ENCODE measurements around the gene FHIT. TPM values are rescaled to one million over a fixed set of nuclear protein-coding genes. Genes with fewer than 3 reads are reported as not detected.

The FHIT gene
- total RNA-seq, 1 donor from 2014 or later = 5.7 TPM

- Histone ChIP-seq H3K9ac (no peak overlapping the region), H3K27ac (no peak overlapping the region), H3F3A (ENCODE audit: low read depth) (peaks cover 19% of the 10 kb centered on the region), H4K20me1 (ENCODE audit: low read depth) (no peaks in the 10 kb centered on the region), H3K79me2 (ENCODE audit: low read depth) (no peaks in the 10 kb centered on the region), H2AFZ (replicated peaks) (no peak overlapping the region), H3K4me2 (peak overlapping the region; percentile 23), H3K4me1 (peaks cover 33% of the 10 kb centered on the region), H3K9me3 (ENCODE audit: low read depth) (no peaks in the 10 kb centered on the region), H3K36me3 (no peaks in the 10 kb centered on the region), H3K27me3 (no peaks in the 10 kb centered on the region), H3K4me3 (no peak overlapping the region)
- no peak for TF ChIP-seq EZH2 (IDR thresholded peaks at IDR 0.05)
- TF ChIP-seq EZH2phosphoT487 (IDR thresholded peaks at IDR 0.05) = no peak
- TF ChIP-seq, protein P1, sequence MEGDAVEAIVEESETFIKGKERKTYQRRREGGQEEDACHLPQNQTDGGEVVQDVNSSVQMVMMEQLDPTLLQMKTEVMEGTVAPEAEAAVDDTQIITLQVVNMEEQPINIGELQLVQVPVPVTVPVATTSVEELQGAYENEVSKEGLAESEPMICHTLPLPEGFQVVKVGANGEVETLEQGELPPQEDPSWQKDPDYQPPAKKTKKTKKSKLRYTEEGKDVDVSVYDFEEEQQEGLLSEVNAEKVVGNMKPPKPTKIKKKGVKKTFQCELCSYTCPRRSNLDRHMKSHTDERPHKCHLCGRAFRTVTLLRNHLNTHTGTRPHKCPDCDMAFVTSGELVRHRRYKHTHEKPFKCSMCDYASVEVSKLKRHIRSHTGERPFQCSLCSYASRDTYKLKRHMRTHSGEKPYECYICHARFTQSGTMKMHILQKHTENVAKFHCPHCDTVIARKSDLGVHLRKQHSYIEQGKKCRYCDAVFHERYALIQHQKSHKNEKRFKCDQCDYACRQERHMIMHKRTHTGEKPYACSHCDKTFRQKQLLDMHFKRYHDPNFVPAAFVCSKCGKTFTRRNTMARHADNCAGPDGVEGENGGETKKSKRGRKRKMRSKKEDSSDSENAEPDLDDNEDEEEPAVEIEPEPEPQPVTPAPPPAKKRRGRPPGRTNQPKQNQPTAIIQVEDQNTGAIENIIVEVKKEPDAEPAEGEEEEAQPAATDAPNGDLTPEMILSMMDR (IDR thresholded peaks at IDR 0.05) = no peak
- Mint-ChIP-seq H3K4me3 (no peak overlapping the region), H3K27me3 (ENCODE audit: insufficient read depth, low read depth) (no peaks in the 10 kb centered on the region), H3K4me1 (peaks cover 33% of the 10 kb centered on the region), H3K27ac (no peak overlapping the region), H3K36me3 (no peaks in the 10 kb centered on the region), H3K9me3 (no peaks in the 10 kb centered on the region)
- peak; percentile 9 for DNase-seq (ENCODE audit: low spot score)
These were observed 176.5 kb downstream of the FHIT start for GRCh38 chr3:61074783-61075182.

DNA sequence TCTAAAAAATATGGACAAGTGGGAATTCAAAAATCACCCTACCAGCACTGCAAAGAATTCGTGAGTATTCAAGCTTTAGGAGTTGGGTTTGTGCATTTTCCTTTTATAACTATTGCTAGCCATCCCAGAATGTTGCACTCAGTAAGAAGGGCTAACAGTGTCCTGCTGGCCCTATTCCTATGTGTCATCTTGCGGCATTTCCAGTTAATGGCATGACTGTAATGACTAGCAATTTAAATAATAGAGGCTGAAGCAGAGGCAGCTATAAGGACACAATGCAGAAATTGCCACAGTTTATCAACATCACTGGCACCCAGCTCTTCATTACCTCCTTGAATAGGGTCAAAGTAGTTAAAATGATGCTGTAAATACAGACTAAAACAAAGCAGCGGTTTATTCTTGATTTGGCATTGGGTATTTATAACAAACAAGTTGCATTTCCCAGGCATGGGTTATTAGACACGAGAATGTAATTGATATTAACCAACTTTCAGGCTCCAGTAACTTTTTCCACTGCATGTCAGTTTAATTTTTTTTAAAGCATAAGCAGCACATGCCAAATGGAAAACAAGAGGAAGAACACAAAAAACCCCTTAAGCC is 177.6 kb downstream of the FHIT start:
- peaks cover 26% of the 10 kb centered on the region for H3K4me1 Mint-ChIP-seq
- no peak overlapping the region for H3K27ac Mint-ChIP-seq
- Histone ChIP-seq H3K27me3 (no peaks in the 10 kb centered on the region), H3K4me3 (no peak overlapping the region), H3K4me2 (no peak overlapping the region), H2AFZ (replicated peaks) (no peak overlapping the region), H3K79me2 (ENCODE audit: low read depth) (no peaks in the 10 kb centered on the region), H3K4me1 (peaks cover 28% of the 10 kb centered on the region), H3K36me3 (no peaks in the 10 kb centered on the region), H3K27ac (no peak overlapping the region), H4K20me1 (ENCODE audit: low read depth) (no peaks in the 10 kb centered on the region), H3K9ac (no peak overlapping the region), H3K9me3 (ENCODE audit: low read depth) (no peaks in the 10 kb centered on the region), H3F3A (ENCODE audit: low read depth) (peaks cover 19% of the 10 kb centered on the region)
- no peaks in the 10 kb centered on the region for H3K27me3 Mint-ChIP-seq (ENCODE audit: insufficient read depth, low read depth)
- H3K36me3 Mint-ChIP-seq = no peaks in the 10 kb centered on the region
- H3K9me3 Mint-ChIP-seq = no peaks in the 10 kb centered on the region
- H3K4me3 Mint-ChIP-seq = no peak overlapping the region
- TF ChIP-seq EZH2 (IDR thresholded peaks at IDR 0.05) = no peak
- TF ChIP-seq EZH2phosphoT487 (IDR thresholded peaks at IDR 0.05) = no peak
- TF ChIP-seq, protein P1 (IDR thresholded peaks at IDR 0.05) = no peak
- DNase-seq (ENCODE audit: low spot score) = no peak

- Mint-ChIP-seq H3K27ac (peak overlapping the region; percentile 37), H3K27me3 (ENCODE audit: insufficient read depth, low read depth) (no peaks in the 10 kb centered on the region), H3K4me1 (peaks cover 17% of the 10 kb centered on the region), H3K4me3 (no peak overlapping the region), H3K9me3 (peaks cover 11% of the 10 kb centered on the region), H3K36me3 (peaks cover 4% of the 10 kb centered on the region)
- Histone ChIP-seq H3K4me2 (no peak overlapping the region), H3K4me1 (peaks cover 3% of the 10 kb centered on the region), H3K36me3 (no peaks in the 10 kb centered on the region), H3K9ac (no peak overlapping the region), H4K20me1 (ENCODE audit: low read depth) (no peaks in the 10 kb centered on the region), H3K27ac (no peak overlapping the region), H2AFZ (replicated peaks) (no peak overlapping the region), H3K79me2 (ENCODE audit: low read depth) (no peaks in the 10 kb centered on the region), H3K9me3 (ENCODE audit: low read depth) (no peaks in the 10 kb centered on the region), H3F3A (ENCODE audit: low read depth) (no peaks in the 10 kb centered on the region), H3K27me3 (no peaks in the 10 kb centered on the region), H3K4me3 (no peak overlapping the region)
- TF ChIP-seq, protein P1 (IDR thresholded peaks at IDR 0.05) = no peak
- TF ChIP-seq EZH2 (IDR thresholded peaks at IDR 0.05) = no peak
- TF ChIP-seq EZH2phosphoT487 (IDR thresholded peaks at IDR 0.05) = no peak
- DNase-seq (ENCODE audit: low spot score) = no peak
These were observed 183.2 kb downstream of the FHIT start for GRCh38 chr3:61068084-61068483.

Measured in neural progenitor cell (in vitro differentiated cells).